Esophagus squamous epithelium (tissue), 4 donors: ENCODE measurements around the gene RALB.

Experiments
- CTCF ChIP-seq, 6 experiments: fragments of 450-650 bp in 4 of 6; fragments of 200-600 bp in 2 of 6; sonication (generic) in 2 of 6; IDR thresholded peaks; one replicate each; pipeline ENCODE4 v1.5.1; 2016 to 2019; ENCODE audit warnings: antibody characterized with exemption in 6 of 6, mild to moderate bottlenecking in 4 of 6, moderate library complexity in 4 of 6
- POLR2A ChIP-seq, 4 donors: fragments of 450-650 bp; IDR thresholded peaks; one replicate each; pipeline ENCODE4 v1.6.1; 2017; ENCODE audit warnings: antibody characterized with exemption in 4 of 4, mild to moderate bottlenecking in 4 of 4, moderate library complexity in 3 of 4

GRCh38 chr2:120262761-120263428 lies 10.2 kb downstream of the RALB start:
- TF ChIP-seq CTCF (IDR thresholded peaks at IDR 0.05) (no peak), POLR2A (IDR thresholded peaks at IDR 0.05) (no peak)
